Activated CD8-positive, alpha-beta T cell treated with anti-CD3 and anti-CD28 coated beads for 36 hours (primary cell): ENCODE data around the gene SPRY2. TPM values are rescaled to one million over a fixed set of nuclear protein-coding genes. Genes with fewer than 3 reads are reported as not detected.

Source experiments
- ATAC-seq: fragments of 200-7000 bp; cut with Tn5 transposase; one replicate; pipeline ENCODE4 v1.10.0; 2021; ENCODE audit warnings: mild to moderate bottlenecking, moderate library complexity
- CTCF ChIA-PET: fragments of 350-600 bp; sonication (Branson Sonifier 250); formaldehyde crosslinking; loops from one replicate; lab custom pipeline; 2021; ENCODE audit warnings: antibody characterized with exemption; lab: Charles Lee
- POLR2A ChIA-PET: fragments of 350-600 bp; sonication (Branson Sonifier 250); formaldehyde crosslinking; loops from one replicate; lab custom pipeline; 2021; ENCODE audit warnings: antibody characterized with exemption; lab: Charles Lee
- DNase-seq: peaks from one replicate; pipeline ENCODE4 v3.0.0-alpha.2; 2020
- H3K27ac Mint-ChIP-seq: one replicate; pipeline ENCODE4 v1.8.0; 2021; ENCODE audit warnings: mild to moderate bottlenecking, mixed read lengths
- H3K27me3 Mint-ChIP-seq: one replicate; pipeline ENCODE4 v1.8.0; 2021; ENCODE audit warnings: mixed read lengths
- H3K36me3 Mint-ChIP-seq: one replicate; pipeline ENCODE4 v1.8.0; 2021; ENCODE audit warnings: low read depth, mixed read lengths
- H3K4me1 Mint-ChIP-seq: one replicate; pipeline ENCODE4 v1.8.0; 2021; ENCODE audit warnings: low read depth, mixed read lengths
- H3K4me3 Mint-ChIP-seq: one replicate; pipeline ENCODE4 v1.8.0; 2021; ENCODE audit warnings: mild to moderate bottlenecking, moderate library complexity, mixed read lengths
- H3K9me3 Mint-ChIP-seq: one replicate; pipeline ENCODE4 v1.8.0; 2021; ENCODE audit warnings: mixed read lengths
- intact Hi-C: fragments of 100-400 bp; cut with micrococcal nuclease; formaldehyde crosslinking; loops from one replicate; pipeline ENCODE4 v1.10.0; 2022
- total RNA-seq, 2 experiments: library from RNA; stranded (reverse); gene quantifications; one replicate each; pipeline ENCODE4 v1.2.3, GENCODE V29; 2021
- TF ChIP-seq, protein P1 (sequence below): fragments of 200-600 bp; IDR thresholded peaks from one replicate; pipeline ENCODE4 v1.8.0; 2022; ENCODE audit warnings: antibody characterized with exemption, mild to moderate bottlenecking

SPRY2 gene
- total RNA-seq, 2 experiments from 2014 or later, result 0.90 to 1.3 TPM

DNA sequence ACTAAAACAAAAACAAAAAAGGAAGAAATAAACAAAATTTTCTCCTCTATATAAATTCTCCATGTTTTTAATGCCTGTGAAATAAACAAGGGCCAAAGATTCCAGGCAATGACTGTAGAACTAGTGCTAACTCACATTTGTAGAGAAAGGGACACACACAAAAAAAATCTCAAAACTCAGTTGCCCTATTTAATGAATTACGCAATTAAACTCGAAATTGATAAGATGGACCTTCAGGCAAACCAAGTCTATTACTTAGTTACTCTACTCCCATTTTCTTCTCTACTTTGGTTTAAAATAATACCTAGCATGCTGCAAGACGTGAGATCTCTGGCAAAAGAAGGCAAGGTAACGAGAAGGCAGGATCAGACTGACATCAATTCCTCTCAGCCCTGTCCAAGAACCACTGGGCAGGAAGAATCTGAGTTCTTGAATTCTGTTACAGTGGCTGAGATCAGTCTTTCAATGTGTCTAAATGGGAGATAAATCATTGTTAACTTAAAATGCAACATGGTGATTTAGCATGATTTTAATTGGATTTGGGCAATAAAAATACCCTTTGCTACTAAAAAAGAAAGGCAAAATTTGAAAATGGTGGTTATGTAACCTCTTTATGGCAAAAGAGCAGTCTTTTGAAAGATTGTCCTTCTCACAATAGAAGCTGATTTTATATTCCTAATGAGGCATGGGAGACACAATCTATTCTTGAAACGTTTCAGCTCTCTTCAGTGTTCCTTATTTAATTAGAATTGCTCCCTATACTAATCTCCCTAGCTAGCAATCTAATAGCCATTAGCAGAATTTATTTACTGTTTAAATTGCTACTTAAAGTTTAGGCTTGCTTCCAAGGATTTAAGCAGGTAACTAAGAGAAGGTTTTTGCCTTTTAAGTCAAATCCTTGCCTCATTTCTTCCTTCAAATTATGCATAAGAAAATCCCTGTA lies 25.9 kb downstream of the SPRY2 start:
- no peak for ATAC-seq
- H3K4me3 Mint-ChIP-seq, result no peak overlapping the region
- intact Hi-C loops, result no loop called here

GRCh38 chr13:80313668-80314256 lies 27.2 kb downstream of the SPRY2 start:
- no peak for ATAC-seq
- ChIA-PET POLR2A (no interaction called here), CTCF (interaction anchor here (0.6 kb wide), 1 partner anchor 394 kb away, joined by 3 read pairs; no protein-coding TSS in a partner anchor)
- Mint-ChIP-seq H3K27ac (no peak overlapping the region), H3K36me3 (no peaks in the 10 kb centered on the region), H3K27me3 (no peaks in the 10 kb centered on the region), H3K9me3 (no peaks in the 10 kb centered on the region), H3K4me3 (no peak overlapping the region), H3K4me1 (no peaks in the 10 kb centered on the region)
- DNase-seq, result no peak
- intact Hi-C loops, result no loop called here
- TF ChIP-seq, protein P1, sequence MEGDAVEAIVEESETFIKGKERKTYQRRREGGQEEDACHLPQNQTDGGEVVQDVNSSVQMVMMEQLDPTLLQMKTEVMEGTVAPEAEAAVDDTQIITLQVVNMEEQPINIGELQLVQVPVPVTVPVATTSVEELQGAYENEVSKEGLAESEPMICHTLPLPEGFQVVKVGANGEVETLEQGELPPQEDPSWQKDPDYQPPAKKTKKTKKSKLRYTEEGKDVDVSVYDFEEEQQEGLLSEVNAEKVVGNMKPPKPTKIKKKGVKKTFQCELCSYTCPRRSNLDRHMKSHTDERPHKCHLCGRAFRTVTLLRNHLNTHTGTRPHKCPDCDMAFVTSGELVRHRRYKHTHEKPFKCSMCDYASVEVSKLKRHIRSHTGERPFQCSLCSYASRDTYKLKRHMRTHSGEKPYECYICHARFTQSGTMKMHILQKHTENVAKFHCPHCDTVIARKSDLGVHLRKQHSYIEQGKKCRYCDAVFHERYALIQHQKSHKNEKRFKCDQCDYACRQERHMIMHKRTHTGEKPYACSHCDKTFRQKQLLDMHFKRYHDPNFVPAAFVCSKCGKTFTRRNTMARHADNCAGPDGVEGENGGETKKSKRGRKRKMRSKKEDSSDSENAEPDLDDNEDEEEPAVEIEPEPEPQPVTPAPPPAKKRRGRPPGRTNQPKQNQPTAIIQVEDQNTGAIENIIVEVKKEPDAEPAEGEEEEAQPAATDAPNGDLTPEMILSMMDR, result no peak

More for the DNA sequence above, 25.9 kb downstream of the SPRY2 start:
- no peaks in the 10 kb centered on the region for H3K4me1 Mint-ChIP-seq
- no peaks in the 10 kb centered on the region for H3K9me3 Mint-ChIP-seq
- H3K36me3 Mint-ChIP-seq, result no peaks in the 10 kb centered on the region
- ChIA-PET POLR2A (no interaction called here), CTCF (no interaction called here)
- no peak for DNase-seq
- H3K27ac Mint-ChIP-seq, result no peak overlapping the region
- TF ChIP-seq, protein P1, result no peak
- no peaks in the 10 kb centered on the region for H3K27me3 Mint-ChIP-seq

DNA sequence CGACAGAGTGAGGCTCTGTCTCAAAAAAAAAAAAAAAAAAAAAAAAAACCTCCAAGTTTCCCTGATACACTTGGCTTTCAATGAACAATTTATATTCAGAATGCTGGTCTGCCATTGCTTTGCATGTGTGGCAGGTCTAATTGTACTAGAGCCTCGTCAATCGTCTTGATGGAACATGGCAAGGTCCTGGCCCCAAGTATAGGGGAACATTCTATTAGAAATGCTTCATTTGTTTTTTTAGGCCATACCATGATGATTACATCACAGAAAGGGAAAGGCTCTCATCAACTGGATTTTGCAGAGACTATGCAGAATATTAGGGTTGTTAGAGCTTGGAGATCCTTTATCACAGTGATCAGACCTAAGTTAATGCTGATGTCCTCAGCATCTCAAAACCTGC lies 28.0 kb downstream of the SPRY2 start:
- no peak overlapping the region for H3K4me3 Mint-ChIP-seq
- intact Hi-C loops, result no loop called here
- TF ChIP-seq, protein P1, result no peak
- H3K9me3 Mint-ChIP-seq, result no peaks in the 10 kb centered on the region
- no peaks in the 10 kb centered on the region for H3K36me3 Mint-ChIP-seq
- peaks cover 1% of the 10 kb centered on the region for H3K27me3 Mint-ChIP-seq
- ChIA-PET CTCF (no interaction called here), POLR2A (no interaction called here)
- ATAC-seq, result no peak
- H3K27ac Mint-ChIP-seq, result no peak overlapping the region
- no peak for DNase-seq
- H3K4me1 Mint-ChIP-seq, result no peaks in the 10 kb centered on the region

GRCh38 chr13:80312012-80312704 lies 28.8 kb downstream of the SPRY2 start:
- intact Hi-C loops, result no loop called here
- H3K27ac Mint-ChIP-seq, result no peak overlapping the region
- H3K9me3 Mint-ChIP-seq, result no peaks in the 10 kb centered on the region
- H3K4me3 Mint-ChIP-seq, result no peak overlapping the region
- DNase-seq, result no peak
- peaks cover 1% of the 10 kb centered on the region for H3K27me3 Mint-ChIP-seq
- H3K36me3 Mint-ChIP-seq, result no peaks in the 10 kb centered on the region
- ChIA-PET CTCF (no interaction called here), POLR2A (no interaction called here)
- TF ChIP-seq, protein P1, result no peak
- no peaks in the 10 kb centered on the region for H3K4me1 Mint-ChIP-seq
- ATAC-seq, result no peak
